NCI-H2171 (cell line): ENCODE results near the gene ATP2A2.
"Not testable (repeated sequence)": the region's sequence is repeated elsewhere in the genome, so short reads cannot be mapped to it uniquely, and the experiment has no call there.

ENCODE experiments used
- DNase-seq: peaks from one replicate; lab custom pipeline; 2025; lab: John Stamatoyannopoulos, UW

The ATP2A2 gene

DNA sequence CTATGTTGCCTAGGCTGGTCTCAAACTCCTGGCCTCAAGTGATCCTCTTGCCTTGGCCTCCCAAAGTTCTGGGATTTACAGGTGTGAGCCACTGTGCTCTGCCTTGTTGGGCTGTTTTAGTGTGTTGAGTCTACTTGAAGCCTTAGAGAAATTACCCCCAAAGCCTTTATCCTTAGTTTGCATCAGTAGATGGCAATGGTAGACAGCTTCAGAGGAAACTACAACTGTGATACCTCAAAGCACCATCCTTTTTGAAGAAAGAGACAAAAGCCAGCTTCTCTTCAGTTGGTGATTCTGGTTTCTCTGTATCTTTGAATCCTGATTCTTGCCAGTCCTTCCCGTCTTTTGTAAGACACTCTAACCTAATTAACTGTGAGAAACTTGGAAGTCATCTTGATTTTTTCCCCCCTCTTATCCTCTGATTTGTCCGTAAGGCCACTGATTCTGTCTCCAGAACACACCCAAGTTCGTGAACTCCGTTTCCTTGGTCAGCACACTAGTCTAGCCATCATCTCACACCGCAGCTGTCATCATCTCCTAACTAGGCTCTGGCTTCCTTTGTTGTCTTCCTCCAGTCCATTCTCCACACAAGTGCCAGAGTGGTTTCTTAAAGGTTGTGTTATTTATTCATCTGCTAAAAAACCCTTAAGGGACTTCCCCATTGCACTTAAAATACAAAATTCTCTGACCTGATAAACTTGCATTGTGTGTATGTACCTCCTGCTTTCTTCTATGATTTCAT is 20.2 kb downstream of the ATP2A2 start:
- no peak for DNase-seq

DNA sequence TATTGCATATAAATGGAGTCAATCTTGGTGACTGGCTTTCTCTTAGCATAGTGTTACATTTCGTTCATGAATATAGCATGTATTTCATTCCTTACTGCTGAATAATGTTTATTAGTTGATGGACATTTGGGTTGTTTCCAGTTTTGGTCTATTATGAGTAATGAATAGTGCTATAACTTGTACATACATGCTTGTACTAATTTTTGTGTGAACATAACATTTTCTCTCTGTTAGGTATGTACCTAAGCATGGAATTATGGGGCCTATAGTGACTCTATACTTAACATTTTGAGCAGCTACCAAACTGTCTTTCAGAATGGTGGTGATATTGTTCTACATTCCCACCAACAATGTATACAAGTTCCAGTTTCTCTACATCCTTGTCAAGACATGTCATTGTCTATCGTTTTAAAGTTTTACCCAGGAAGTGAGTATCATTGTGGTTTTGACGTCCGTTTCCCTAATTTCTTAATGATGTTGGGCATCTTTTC is 23.1 kb downstream of the ATP2A2 start:
- no peak for DNase-seq

DNA sequence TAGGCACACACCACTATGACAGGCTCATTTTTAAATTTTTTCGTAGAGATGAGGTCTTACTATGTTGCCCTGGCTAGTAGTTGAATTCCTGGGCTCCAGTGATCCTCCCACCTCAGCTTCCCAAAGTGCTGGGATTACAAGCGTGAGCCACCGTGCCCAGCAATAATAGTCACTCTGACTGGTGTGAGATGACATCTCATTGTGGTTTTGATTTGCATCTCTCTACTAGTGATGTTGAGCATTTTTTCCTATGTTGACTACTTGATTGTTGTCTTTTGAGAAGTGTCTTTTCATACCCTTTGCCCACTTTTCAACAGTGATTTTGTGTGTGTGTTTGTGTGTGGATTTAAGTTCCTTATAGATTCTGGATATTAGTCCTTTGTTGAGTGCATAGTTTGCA is 26.3 kb downstream of the ATP2A2 start:
- no peak for DNase-seq

DNA sequence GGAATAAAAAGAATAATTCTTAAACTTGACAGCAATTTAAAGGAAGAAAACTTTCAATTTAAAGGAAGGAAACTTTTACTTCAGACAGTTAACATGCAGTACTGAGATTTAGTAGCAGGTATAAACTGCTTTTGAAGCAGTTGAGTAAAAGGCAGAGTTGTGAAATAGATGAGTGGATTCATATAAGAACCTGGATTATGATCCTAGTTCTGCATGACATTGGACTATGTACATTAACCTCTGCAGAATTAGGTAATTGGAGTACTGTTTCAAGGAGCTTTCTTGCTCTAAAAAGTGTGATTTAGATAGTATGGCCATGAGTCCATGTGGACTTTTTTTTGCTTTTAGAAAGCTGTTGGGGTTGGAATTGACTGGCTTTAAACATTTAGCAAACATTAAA is 29.7 kb downstream of the ATP2A2 start:
- DNase-seq, result no peak

DNA sequence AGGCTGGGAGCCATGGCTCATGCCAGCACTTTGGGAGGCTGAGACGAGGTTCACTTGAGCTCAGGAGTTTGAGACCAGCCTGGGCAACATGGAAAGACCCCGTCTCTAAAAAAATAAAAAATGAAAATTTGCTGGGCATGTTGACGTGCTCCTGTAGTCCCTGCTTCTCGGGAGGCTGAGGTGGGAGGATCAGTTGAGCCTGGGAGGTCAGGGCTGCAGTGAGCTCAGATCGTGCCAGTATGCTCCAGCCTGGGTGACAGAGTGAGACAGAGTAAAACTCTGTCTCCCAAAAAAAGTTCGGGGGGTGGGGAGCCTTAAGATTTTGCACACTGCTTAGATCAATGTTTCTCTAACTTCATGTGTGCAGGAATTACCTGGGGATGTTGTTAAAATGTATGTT is 30.9 kb downstream of the ATP2A2 start:
- DNase-seq, result no peak

DNA sequence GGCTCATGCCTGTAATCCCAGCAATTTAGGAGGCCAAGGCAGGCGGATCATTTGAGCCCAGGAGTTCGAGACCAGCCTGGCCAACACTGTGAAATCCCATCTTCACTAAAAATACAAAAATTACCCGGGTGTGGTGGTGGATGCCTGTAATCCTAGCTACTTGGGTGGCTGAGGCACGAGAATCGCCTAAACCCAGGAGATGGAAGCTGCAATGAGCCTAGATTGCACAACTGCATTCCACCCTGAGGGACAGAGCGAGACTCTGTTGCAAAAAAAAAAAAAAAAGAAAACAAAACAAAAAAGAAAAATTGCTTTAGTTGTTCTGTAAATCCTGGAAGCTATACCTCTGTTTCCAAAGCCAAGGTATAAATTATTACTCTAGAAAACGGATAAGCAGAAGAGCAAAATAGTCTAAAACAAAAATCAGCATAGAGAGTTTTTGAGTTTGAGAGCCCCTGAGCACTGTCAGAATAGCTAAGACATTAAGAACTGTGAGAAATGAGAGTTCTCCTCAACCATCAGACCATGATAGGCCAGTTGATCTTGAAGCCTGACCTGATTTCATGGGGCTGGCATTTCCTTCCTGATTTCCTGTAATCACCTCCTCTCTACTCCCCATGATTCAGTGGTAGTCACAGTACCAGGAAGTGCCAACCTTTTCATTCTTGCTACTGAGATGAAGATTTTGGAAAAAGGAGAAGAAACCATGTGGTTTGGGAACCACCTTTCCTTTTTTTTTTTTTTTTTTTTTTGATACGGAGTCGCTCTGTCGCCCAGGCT is 31.7 kb downstream of the ATP2A2 start:
- no peak for DNase-seq

DNA sequence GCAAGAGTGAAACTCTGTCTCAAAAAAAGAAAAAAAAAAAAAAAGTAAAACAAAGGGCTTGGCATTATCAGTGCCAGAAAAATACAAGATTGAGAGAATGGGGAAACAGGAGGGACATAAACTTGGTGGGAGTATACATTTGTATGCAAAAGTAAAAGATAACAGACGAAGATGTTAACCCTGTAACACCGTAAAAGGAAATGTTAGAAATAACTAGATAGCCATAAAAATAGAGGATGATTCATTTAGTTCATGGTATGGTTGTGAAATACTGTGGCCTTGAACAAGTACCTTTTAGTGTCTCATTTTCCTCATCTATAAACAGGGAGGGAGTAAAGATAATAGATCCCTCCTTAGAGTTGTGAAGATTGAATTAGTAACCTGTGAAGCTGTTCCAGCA is 33.3 kb downstream of the ATP2A2 start:
- no peak for DNase-seq

DNA sequence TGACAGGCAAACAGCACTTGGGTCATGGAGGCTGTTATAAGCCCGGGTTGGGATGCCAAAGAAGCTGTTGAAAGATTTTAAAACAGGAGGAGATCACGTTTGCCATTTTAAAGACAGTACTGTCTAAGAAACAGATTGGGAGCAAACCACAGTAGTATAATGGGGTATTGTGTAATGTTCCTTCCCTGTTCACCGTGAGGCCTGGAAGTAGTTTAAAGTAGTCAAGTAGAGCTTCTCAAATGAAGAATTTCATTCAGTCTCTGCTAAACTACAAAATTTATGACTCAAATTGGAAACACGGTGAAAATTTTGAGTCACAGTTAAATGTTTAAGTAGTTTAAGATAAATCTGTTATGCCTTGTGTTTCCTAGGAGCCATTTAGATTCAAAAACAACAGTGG is 35.8 kb downstream of the ATP2A2 start:
- DNase-seq, result no peak

DNA sequence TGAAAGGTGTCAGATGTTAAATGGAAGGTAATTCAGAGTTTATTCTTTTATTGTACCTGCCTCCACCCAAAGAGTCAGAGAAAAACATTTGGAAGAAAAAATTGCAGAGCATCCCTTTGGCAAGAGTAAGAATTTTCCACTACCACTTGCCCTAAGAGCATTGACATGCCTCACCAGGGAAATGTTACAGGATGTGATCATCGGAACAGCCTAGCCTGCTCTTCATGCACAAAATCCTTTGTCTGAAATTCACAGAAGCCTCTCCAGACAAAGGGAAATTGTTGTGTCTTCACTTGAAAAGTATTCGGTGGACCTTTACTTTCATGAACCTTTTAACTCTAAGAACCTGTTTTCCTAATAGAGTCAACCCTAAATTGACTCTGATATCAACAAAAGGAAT is 36.9 kb downstream of the ATP2A2 start:
- DNase-seq, result no peak

DNA sequence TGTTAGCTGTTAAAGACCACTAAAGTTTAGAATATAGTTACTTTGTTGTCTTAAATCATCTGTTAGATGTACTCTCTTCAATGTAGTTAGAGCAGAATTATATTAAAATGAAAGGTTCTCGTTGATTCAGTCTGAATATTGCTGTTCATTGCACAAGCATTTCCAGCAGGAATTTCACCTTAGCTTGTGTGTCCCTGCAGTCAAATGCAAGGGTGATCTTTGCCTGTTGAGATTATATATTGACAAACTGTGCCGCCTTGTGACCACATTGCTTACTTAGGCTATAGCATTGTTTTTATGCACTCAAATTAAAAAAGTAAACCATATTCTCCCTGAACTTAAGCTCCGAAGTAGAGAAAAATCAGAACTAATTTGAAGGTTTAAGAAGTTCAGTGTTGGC is 39.5 kb downstream of the ATP2A2 start:
- no peak for DNase-seq

DNA sequence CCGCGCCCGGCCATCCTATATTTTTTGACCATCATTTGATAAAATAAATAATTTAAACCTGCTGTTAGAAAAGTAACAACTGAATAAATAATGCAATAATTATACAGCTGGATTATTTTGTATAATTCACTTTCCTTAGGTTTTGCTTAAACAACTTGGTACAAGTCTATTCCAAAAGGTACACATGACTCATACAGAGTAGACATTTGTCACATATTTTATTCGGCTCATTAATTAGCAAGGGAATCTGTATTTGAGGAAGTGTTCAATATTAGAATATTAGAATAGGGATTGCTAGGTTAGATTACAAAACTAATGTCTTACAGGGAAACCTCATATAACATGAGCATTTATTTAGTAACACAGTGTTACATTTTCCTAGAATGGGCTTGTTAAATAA is 48.7 kb downstream of the ATP2A2 start:
- DNase-seq, result no peak

DNA sequence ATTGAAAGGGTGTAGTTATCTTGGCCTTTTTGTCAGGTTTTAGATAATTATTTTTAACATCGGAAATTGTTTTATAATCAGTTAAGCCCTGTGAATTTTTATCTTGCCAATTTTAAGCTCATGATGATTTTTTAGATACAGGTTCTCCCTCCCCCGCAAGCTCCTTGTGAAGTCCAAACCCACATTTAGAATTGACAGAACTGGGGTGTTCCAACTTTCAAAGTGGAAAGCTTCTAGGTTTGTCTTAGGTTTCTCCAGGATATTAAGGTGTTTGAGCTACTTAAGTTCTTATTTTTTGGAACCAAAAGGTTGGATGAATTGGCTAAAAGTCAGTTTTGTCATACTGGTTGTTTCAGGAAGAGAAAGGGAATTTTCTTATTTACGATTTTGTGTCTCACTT is 49.1 kb downstream of the ATP2A2 start:
- no peak for DNase-seq

DNA sequence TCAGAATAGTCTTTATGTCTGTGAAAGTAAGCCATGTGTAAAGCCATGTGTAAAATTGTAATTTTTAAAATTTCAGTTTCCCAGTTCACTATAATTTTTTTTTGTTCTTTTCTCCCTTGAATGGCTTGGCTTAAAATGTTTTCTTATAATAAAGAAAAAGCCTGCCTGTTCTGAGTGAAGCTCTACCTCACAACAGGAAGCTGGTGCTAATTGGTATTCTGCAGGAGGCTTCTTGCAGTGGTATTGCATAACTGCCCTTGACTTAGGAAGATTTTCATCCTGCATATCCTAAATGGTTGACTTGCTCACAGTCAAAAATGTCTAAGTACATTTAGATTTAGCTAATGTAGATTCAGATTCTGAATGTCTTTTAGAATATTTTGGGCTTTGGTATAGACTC is 49.5 kb downstream of the ATP2A2 start:
- no peak for DNase-seq

DNA sequence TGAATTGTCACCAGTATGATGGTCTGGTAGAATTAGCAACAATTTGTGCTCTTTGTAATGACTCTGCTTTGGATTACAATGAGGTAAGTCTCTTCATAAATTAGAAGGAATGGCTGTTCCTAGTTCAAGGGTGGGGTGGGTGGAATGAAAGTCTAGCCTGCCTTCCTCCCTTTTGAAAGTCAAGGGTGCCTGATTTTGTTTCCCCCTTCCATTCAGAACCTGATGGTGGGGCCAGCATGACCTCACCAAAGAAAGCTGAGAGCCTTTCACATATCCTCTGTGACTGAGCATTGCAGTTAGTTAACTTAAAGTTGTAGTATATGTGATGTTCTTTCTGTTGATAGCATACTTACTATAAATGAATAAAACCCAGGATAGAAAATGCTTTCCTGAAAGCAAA is 52.2 kb downstream of the ATP2A2 start:
- DNase-seq, result no peak

DNA sequence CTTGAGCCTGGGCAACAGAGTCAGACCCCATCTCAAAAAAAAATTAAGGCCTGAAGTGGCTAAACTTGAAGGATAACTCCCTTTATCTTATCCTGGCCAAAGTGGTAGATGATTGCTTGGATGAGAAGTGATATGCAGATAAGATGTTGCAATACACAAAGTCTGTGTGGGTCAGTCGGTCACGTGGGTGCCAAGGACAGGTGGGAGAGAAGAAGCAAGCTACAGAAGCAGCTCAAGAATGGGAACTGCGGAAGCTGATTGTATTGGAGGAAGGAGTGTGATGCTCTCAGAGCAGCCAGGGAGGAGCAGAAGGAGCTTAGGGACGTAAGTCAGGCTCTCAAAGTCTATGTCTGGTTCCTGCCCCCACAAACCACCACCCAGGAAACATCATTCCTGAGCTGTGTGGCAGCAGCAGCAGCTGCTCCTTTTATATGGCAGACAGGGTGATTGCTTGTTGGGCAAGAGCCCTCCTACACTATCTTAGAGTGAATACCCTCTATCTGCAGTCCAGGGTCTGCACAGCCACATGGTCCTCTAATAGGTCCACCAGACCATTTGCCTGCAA is 54.5 kb downstream of the ATP2A2 start:
- DNase-seq, result no peak

DNA sequence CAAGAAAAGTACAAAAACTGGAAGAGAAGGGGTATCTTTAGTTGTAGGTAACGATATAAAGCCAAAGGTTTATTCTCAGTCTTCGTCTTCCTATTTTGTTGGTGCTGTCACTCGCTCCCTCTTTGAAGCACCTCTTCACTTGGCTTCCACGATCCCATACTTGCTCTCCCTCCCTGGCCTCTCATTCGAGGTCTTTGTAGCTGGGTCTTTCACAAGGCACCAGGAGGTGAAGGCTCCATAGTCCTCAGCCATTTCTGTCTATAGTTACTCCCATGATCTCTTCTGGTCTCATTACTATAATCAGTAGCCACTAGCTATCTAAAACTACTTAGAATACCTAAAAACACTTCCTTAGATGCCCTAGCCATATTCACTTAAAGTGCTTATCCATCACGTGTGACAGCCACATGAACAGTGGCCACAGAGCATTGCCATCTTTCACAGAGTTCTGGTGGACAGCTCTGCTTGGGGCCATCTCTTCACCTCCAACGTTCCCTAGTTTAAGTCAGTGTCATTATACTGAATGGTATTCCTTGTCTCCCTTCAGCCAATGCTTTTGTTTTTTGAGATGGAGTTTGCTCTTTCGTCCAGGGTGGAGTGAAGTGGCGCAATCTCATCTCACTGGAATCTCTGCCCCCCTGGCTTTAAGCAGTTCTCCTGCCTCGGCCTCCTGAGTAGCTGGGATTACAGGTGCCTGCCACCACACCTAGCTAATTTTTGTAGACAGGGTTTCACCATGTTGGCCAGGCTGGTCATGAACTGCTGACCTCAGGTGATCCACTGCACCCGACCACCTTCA is 57.1 kb downstream of the ATP2A2 start:
- no peak for DNase-seq

DNA sequence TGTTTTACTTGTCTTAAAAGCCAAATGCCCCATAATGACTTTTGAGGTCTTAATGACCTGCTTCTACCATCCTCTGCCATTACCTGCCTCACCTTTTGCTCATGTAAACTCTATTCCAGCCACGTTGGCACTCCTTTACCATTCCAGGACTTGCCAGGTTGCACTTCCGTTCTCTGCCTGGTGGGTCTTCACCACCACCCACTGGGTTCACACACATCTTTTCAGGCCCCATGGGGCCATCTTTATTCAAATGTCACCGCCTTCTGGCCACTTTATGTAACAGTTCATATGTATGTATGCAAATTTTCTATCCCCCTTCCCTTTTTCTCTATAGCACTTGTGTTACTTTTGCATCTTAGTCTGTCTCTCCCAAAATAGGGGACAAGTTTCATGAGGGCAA is 57.7 kb downstream of the ATP2A2 start:
- no peak for DNase-seq

DNA sequence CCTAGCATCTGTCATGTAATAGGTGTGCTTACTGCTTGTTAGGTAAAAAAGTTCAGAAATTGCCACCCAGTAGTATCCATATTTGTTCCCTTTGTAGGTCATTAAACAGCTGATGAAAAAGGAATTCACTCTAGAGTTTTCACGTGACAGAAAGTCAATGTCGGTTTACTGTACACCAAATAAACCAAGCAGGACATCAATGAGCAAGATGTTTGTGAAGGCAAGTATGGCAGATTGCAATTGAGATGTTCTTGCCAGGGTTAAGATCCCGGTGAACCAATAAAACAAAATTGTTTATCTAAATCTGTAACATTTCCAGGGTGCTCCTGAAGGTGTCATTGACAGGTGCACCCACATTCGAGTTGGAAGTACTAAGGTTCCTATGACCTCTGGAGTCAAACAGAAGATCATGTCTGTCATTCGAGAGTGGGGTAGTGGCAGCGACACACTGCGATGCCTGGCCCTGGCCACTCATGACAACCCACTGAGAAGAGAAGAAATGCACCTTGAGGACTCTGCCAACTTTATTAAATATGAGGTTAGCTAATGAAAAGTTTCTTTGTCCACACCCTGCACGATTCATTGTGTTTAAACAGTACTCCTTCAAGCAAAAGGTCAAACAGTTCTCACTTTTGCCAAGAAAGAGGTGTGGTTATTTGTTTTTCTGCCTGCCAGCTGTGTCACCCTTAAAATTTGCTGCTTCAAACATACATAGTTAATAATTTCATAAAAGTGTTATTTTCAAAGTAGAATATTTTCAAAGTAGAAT is 58.3 kb downstream of the ATP2A2 start:
- no peak for DNase-seq

DNA sequence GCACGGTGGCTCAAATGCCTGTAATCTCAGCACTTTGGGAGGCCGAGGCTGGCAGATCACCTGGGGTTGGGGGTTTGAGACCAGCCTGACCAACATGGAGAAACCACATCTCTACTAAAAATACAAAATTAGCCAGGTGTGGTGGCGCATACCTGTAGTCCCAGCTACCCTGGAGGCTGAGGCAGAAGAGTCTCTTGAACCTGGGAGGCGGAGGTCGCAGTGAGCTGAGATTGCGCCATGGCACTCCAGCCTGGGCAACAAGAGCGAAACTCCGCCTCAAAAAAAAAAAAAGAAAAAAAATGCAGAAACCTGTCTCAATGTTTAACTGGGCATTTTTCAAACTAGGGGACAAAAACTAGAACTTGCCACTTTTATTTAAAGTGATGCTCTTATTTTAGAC is 59.2 kb downstream of the ATP2A2 start:
- not testable (repeated sequence) for DNase-seq

DNA sequence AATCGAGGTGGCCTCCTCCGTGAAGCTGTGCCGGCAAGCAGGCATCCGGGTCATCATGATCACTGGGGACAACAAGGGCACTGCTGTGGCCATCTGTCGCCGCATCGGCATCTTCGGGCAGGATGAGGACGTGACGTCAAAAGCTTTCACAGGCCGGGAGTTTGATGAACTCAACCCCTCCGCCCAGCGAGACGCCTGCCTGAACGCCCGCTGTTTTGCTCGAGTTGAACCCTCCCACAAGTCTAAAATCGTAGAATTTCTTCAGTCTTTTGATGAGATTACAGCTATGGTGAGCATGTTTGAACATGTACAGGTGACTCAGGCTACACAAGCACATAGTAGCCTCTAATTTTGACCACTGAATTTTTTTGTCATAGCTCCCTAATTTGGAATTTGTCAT is 59.7 kb downstream of the ATP2A2 start:
- no peak for DNase-seq

DNA sequence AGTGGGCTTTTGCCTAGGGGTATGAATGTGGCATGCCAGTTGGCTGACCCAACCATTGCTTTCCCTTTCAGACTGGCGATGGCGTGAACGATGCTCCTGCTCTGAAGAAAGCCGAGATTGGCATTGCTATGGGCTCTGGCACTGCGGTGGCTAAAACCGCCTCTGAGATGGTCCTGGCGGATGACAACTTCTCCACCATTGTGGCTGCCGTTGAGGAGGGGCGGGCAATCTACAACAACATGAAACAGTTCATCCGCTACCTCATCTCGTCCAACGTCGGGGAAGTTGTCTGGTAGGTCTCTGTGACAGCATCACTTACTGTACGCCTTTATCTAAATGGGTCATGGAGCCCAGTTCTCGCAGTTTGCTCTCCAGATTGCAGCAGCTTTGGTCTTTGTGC is 61.1 kb downstream of the ATP2A2 start:
- no peak for DNase-seq

DNA sequence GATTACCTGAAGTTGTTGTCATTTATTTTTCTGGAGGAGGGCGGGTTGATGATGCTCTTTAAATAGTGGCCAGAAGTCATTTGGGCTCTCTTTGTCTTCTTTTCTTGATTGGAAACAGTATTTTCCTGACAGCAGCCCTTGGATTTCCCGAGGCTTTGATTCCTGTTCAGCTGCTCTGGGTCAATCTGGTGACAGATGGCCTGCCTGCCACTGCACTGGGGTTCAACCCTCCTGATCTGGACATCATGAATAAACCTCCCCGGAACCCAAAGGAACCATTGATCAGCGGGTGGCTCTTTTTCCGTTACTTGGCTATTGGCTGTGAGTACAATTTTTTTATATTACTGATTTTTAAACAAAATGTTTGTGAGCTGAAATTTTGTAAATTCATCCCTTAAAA is 62.1 kb downstream of the ATP2A2 start:
- DNase-seq, result no peak
